IMR-90 (cell line): ENCODE results near the gene MB. TPM values are rescaled to one million over a fixed set of nuclear protein-coding genes. Genes with fewer than 3 reads are reported as not detected.
A peak's percentile ranks its signal among the peaks of the same experiment; 100 is the strongest.

Experiments
- ATAC-seq: fragments of 200-7000 bp; cut with Tn5 transposase; 2 replicates; pipeline ENCODE4 v1.9.1; 2020; ENCODE audit warnings: low read depth, mild to moderate bottlenecking, moderate library complexity
- BruUV-seq: library from RNA; stranded (reverse); fragments of 400-500 nt; replicated peaks from 2 replicates; lab custom pipeline; 2021; lab: Mats Ljungman, UMichigan
- CTCF ChIA-PET: fragments of 300-600 bp; formaldehyde crosslinking; extraction: SDS; loops from one replicate; lab custom pipeline; 2021; ENCODE audit warnings: antibody characterized with exemption; lab: Yijun Ruan, JAX
- POLR2A ChIA-PET: fragments of 300-600 bp; sonication (Branson Sonifier 250); formaldehyde crosslinking; loops from one replicate; lab custom pipeline; 2022; ENCODE audit warnings: antibody characterized with exemption; ENCODE audit not compliant: unreplicated experiment; lab: Charles Lee
- DNase-seq: peaks from one replicate; pipeline ENCODE4 v3.0.0; 2013
- H2AFZ ChIP-seq: replicated peaks from 2 replicates; pipeline ENCODE3; 2013; ENCODE audit warnings: low read length, mild to moderate bottlenecking; ENCODE audit not compliant: poor library complexity
- H2AK5ac ChIP-seq: 2 replicates; pipeline ENCODE4 v1.6.1; 2013; ENCODE audit warnings: low read depth, low read length, inconsistent platforms
- H2AK9ac ChIP-seq: replicated peaks from 2 replicates; pipeline ENCODE3; 2013; ENCODE audit warnings: mild to moderate bottlenecking, low read depth, low read length, moderate library complexity; ENCODE audit not compliant: poor library complexity
- H2BK120ac ChIP-seq: 2 replicates; pipeline ENCODE4 v1.6.1; 2013; ENCODE audit warnings: low read depth, low read length, inconsistent platforms
- H2BK15ac ChIP-seq: 3 replicates; pipeline ENCODE4 v1.6.1; 2013; ENCODE audit warnings: low read depth, low read length, inconsistent platforms
- H2BK20ac ChIP-seq: 2 replicates; pipeline ENCODE4 v1.6.1; 2013; ENCODE audit warnings: low read depth, mild to moderate bottlenecking, inconsistent platforms, low read length, moderate library complexity
- H2BK5ac ChIP-seq: 2 replicates; pipeline ENCODE4 v1.6.1; 2013; ENCODE audit warnings: mild to moderate bottlenecking, low read depth, low read length, inconsistent platforms; ENCODE audit not compliant: poor library complexity, severe bottlenecking
- H3K14ac ChIP-seq: replicated peaks from 2 replicates; pipeline ENCODE4 v1.6.1; 2013; ENCODE audit warnings: low read depth, low read length, inconsistent platforms
- H3K18ac ChIP-seq: 2 replicates; pipeline ENCODE4 v1.6.1; 2013; ENCODE audit warnings: low read depth, low read length, control low read depth
- H3K23ac ChIP-seq: 2 replicates; pipeline ENCODE4 v1.6.1; 2013; ENCODE audit warnings: low read depth, low read length, inconsistent platforms
- H3K27ac ChIP-seq: 2 replicates; pipeline ENCODE4 v1.5.1; 2013; ENCODE audit warnings: mild to moderate bottlenecking, control low read depth, low read length; ENCODE audit not compliant: insufficient read depth
- H3K27me3 ChIP-seq: 2 replicates; pipeline ENCODE4 v1.6.1; 2013; ENCODE audit warnings: low read length; ENCODE audit not compliant: control insufficient read depth, insufficient read depth
- H3K36me3 ChIP-seq: 2 replicates; pipeline ENCODE4 v1.6.1; 2013; ENCODE audit warnings: low read length, mixed read lengths; ENCODE audit not compliant: control insufficient read depth, insufficient read depth
- H3K4ac ChIP-seq: 2 replicates; pipeline ENCODE4 v1.6.1; 2013; ENCODE audit warnings: low read depth, low read length, inconsistent platforms
- H3K4me1 ChIP-seq: 2 replicates; pipeline ENCODE4 v1.6.1; 2013; ENCODE audit warnings: low read length, mixed read lengths; ENCODE audit not compliant: control insufficient read depth, insufficient read depth
- H3K4me2 ChIP-seq: 2 replicates; pipeline ENCODE4 v1.6.1; 2013; ENCODE audit warnings: low read depth, mild to moderate bottlenecking, control low read depth, low read length, moderate library complexity
- H3K4me3 ChIP-seq: 2 replicates; pipeline ENCODE4 v1.5.1; 2013; ENCODE audit warnings: low read depth, mild to moderate bottlenecking, control low read depth, low read length, moderate library complexity; ENCODE audit not compliant: insufficient read depth
- H3K56ac ChIP-seq: 2 replicates; pipeline ENCODE4 v1.6.1; 2013; ENCODE audit warnings: low read length, inconsistent platforms; ENCODE audit not compliant: insufficient read depth; ENCODE audit errors: extremely low read depth
- H3K79me1 ChIP-seq, 2 experiments: 2 replicates each; pipeline ENCODE4 v1.6.1; 2013; ENCODE audit warnings: low read length in 2 of 2, inconsistent platforms in 1 of 2, low read depth in 1 of 2
- H3K9ac ChIP-seq: 2 replicates; pipeline ENCODE4 v1.6.1; 2013; ENCODE audit warnings: low read depth, low read length, control low read depth
- H3K9me1 ChIP-seq: 2 replicates; pipeline ENCODE4 v1.6.1; 2013; ENCODE audit warnings: low read length, inconsistent platforms; ENCODE audit not compliant: insufficient read depth
- H3K9me3 ChIP-seq: 2 replicates; pipeline ENCODE4 v1.6.1; 2013; ENCODE audit warnings: low read length; ENCODE audit not compliant: control insufficient read depth, insufficient read depth
- H4K20me1 ChIP-seq: 2 replicates; pipeline ENCODE4 v1.6.1; 2013; ENCODE audit warnings: low read length, inconsistent platforms; ENCODE audit not compliant: insufficient read depth
- H4K5ac ChIP-seq: 2 replicates; pipeline ENCODE4 v1.6.1; 2013; ENCODE audit warnings: mild to moderate bottlenecking, low read depth, low read length, control low read depth
- H4K8ac ChIP-seq, 2 experiments: 2 replicates each; pipeline ENCODE4 v1.6.1; 2013; ENCODE audit warnings: low read depth in 2 of 2, low read length in 2 of 2, control low read depth in 1 of 2, inconsistent platforms in 1 of 2
- H4K91ac ChIP-seq: 2 replicates; pipeline ENCODE4 v1.6.1; 2013; ENCODE audit warnings: low read depth, low read length, inconsistent platforms; ENCODE audit not compliant: insufficient read depth
- BHLHE40 ChIP-seq: fragments of 150-350 bp; IDR thresholded peaks from 2 replicates; pipeline ENCODE4 v1.6.1; 2016; ENCODE audit warnings: mild to moderate bottlenecking, low read depth, low read length
- CEBPB ChIP-seq: IDR thresholded peaks from 2 replicates; pipeline ENCODE4 v1.6.1; 2012; ENCODE audit warnings: low read depth, low read length, improper control_type of control experiment
- CHD1 ChIP-seq: IDR thresholded peaks from 2 replicates; pipeline ENCODE4 v1.6.1; 2012; ENCODE audit warnings: low read depth, low read length, improper control_type of control experiment
- MAFK ChIP-seq: IDR thresholded peaks from 2 replicates; pipeline ENCODE4 v1.6.1; 2012; ENCODE audit warnings: low read depth, low read length, improper control_type of control experiment
- MAZ ChIP-seq: IDR thresholded peaks from 2 replicates; pipeline ENCODE4 v1.6.1; 2012; ENCODE audit warnings: low read depth, mild to moderate bottlenecking, low read length, improper control_type of control experiment, moderate library complexity, borderline replicate concordance
- POLR2A ChIP-seq: IDR thresholded peaks from 2 replicates; pipeline ENCODE4 v1.6.1; 2012; ENCODE audit warnings: mild to moderate bottlenecking, low read depth, low read length
- WGBS, 2 experiments: methylation state at CpG; one replicate each; pipeline versions ENCODE4 v1.1.5 to v1.1.7; 2013; ENCODE audit warnings: missing lambda C conversion rate in 2 of 2; ENCODE audit not compliant: insufficient read length in 1 of 2; ENCODE audit errors: extremely low coverage in 2 of 2; 5-methylcytosine and 5-hydroxymethylcytosine counted together
- dilution Hi-C: fragments of 300-500 bp; cut with HindIII; formaldehyde crosslinking; loops from one replicate; pipeline ENCODE4 v1.14.3; 2018; ENCODE audit warnings: low sequenced_read_pairs; ENCODE audit not compliant: unreplicated experiment
- in situ Hi-C: fragments of 300-500 bp; cut with MboI; formaldehyde crosslinking; loops from 3 replicates; pipeline ENCODE4 v1.14.3; 2019; ENCODE audit warnings: low sequenced_read_pairs, inconsistent platforms, mixed read lengths
- intact Hi-C: fragments of 100-400 bp; cut with micrococcal nuclease; formaldehyde crosslinking; loops from 2 replicates; pipeline ENCODE4 v1.10.0; 2022
- polyA plus RNA-seq, 3 experiments: library from polyadenylated mRNA; depleted of rRNA; stranded (reverse); fragments of >200 nt; gene quantifications; 2 replicates each; pipeline ENCODE4 v1.2.3, GENCODE V29; 2012; ENCODE audit warnings: low replicate concordance in 1 of 3
- total RNA-seq: library from RNA; depleted of rRNA; stranded (reverse); fragments of >200 nt; gene quantifications from 2 replicates; pipeline ENCODE4 v1.2.3, GENCODE V29; 2012

Gene MB
- total and polyA plus RNA-seq, 2 of the 4 experiments (the other 2 are of a cell fraction), result not detected

- no peak for TF ChIP-seq BHLHE40
Measured at GRCh38 chr22:35649026-35649553, 32.0 kb upstream of the MB start (continued).

GRCh38 chr22:35648066-35649025 lies 31.2 kb upstream of the MB start, which contains the start of gene APOL6:
Gene APOL6 (plus strand): TSS chr22:35648446. CDS start chr22:35656426, 7,980 bp downstream.
- Histone ChIP-seq H4K91ac (peak within 1 kb of the TSS; percentile 95), H3K56ac (peak within 1 kb of the TSS; percentile 94), H3K79me1 (peaks cover 8 to 26% of the 10 kb centered on the region in 2 experiments), H2BK5ac (peak within 1 kb of the TSS; percentile 87), H2BK20ac (peak within 1 kb of the TSS; percentile 89), H3K4me1 (peaks cover 10% of the 10 kb centered on the region), H4K20me1 (no peaks in the 10 kb centered on the region), H3K4me3 (peak within 1 kb of the TSS; percentile 73), H3K9me1 (peaks cover 7% of the 10 kb centered on the region), H3K36me3 (peaks cover 5% of the 10 kb centered on the region; the same call in 1 of the 2 replicates), H2AK9ac (peak within 1 kb of the TSS; percentile 93), H3K4ac (peak within 1 kb of the TSS; percentile 96), H4K5ac (peak within 1 kb of the TSS; percentile 69), H3K9ac (peak within 1 kb of the TSS; percentile 95), H4K8ac (peak within 1 kb of the TSS; percentile 85 to 94), H3K18ac (peak within 1 kb of the TSS; percentile 94), H3K14ac (peak within 1 kb of the TSS; percentile 92), H3K27me3 (no peaks in the 10 kb centered on the region), H2AK5ac (peak within 1 kb of the TSS; percentile 98), H3K23ac (peak within 1 kb of the TSS; percentile 98), H3K4me2 (peak within 1 kb of the TSS; percentile 95), H3K9me3 (peaks cover 3% of the 10 kb centered on the region; the same call in 1 of the 2 replicates), H2BK120ac (peak within 1 kb of the TSS; percentile 91), H3K27ac (peak within 1 kb of the TSS; percentile 95), H2BK15ac (peak within 1 kb of the TSS; percentile 79), H2AFZ (peak within 1 kb of the TSS; percentile 88)
- ATAC-seq (peak; percentile 45), DNase-seq (peak; percentile 76)
- POLR2A ChIA-PET, result interaction anchor here (0.6 kb wide), 2 partner anchors 187 to 192 kb away, joined by 3 read pairs; no protein-coding TSS in a partner anchor
- CTCF ChIA-PET, result interaction anchor here (1.0 kb wide), 1 partner anchor 476 kb away, joined by 3 read pairs; no protein-coding TSS in a partner anchor
- intact Hi-C loops (loop anchor here (1.0 to 5.0 kb wide), 3 partner anchors 19 to 189 kb away; no protein-coding TSS in a partner anchor), in situ Hi-C loops (no loop called here), dilution Hi-C loops (no loop called here)
- WGBS, 2 experiments, result 44% methylated on average over 5 of the region's 18 CpGs; no CpG with 5 or more reads in 1 of the 2 experiments
- TF ChIP-seq MAZ (no peak), CHD1 (no peak), CEBPB (peak; percentile 61), MAFK (no peak), POLR2A (0 out of 2 replicates have a peak, but pooled peaks have one; percentile 26)
- no TSS peak for BruUV-seq
